ENCODE results near the gene SLC29A4.
"Not testable (repeated sequence)": the region's sequence is repeated elsewhere in the genome, so short reads cannot be mapped to it uniquely, and the experiment has no call there.

The SLC29A4 gene

DNA sequence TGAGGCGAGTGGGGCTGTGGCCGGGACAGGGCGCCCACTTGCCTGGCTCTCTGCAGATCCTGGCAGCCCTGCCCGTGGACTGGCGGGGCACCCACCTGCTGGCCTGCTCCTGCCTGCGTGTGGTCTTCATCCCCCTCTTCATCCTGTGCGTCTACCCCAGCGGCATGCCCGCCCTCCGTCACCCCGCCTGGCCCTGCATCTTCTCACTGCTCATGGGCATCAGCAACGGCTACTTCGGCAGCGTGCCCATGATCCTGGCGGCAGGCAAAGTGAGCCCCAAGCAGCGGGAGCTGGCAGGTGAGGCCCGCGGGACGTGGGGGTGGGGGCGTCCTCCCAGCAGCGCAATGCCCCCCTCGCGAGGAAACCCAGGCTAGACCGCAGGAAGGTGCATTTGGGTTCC, 17.6 kb downstream of the SLC29A4 start:
- DNase-seq = no peak

GRCh38 chr7:5302577-5302976, 19.8 kb downstream of the SLC29A4 start:
- DNase-seq = no peak

DNA sequence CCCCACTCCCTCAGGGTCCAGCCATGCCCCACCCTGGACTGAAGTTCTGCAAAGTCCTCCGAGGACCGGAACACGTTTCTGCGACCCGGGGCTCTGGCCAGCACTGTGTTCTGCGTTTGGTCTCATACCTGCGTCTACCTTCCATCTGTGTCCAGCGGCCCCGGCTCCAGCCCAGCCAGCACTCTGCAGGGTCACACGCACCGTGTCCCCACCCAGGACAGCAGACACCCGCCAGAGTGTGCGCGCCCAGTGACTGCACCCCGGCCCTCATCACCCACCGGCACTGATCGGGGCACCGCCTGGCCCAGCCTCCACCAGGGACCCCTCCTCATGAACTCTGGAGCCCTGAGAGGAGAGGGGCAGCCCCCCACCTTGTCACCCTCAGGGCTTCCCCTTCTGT, 20.3 kb downstream of the SLC29A4 start:
- DNase-seq = no peak

GRCh38 chr7:5303591-5304505, 21.1 kb downstream of the SLC29A4 start:
- DNase-seq = no peak

- not testable (repeated sequence) for DNase-seq
Observed at GRCh38 chr7:5305050-5305449, 22.3 kb downstream of the SLC29A4 start.

DNA sequence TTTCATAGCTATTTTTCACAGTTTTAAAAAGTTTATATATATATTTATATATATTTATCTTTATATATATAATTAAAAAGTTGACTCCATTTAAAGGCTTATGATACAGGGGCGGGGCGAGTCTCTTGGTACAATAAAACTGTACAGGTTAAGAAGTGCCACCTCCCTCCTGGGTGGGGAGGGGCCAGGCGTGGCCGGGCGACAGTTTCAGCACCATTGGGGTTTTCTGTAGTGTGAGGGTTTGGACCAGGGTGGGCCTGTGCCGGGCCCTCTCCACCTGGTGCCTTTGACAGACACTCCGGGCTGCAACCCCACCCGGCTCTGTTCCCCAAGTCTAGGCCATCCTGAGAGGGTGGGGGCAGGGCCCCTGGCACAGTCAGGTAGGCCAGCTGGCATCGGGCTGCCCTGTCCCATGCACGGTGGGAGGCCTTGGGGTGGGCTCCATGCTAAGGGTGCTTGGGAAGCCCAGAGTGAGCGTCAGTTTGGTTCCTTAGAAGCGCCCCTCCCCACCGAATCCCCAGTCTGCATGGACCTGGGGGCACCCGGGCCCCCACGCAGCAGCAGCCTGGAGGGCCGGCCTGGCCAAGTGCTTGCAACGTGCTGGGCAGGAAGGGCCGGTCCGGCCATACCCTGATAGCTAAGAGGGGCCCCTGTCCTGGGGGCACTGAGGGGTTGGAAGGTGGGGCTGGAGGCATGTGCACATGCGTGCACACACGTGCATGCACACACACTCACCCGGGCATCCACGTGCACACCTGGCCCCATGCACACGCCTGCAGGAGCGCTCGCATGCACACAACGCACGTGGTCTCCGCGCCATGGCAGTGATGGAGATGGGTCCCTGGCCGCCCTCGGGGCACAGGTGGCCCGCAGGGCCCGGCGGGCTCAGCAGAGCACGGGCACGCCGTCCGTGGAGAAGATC, 24.7 kb downstream of the SLC29A4 start:
- not testable (repeated sequence) for DNase-seq

GRCh38 chr7:5309146-5309545, 26.4 kb downstream of the SLC29A4 start:
- DNase-seq = no peak

DNA sequence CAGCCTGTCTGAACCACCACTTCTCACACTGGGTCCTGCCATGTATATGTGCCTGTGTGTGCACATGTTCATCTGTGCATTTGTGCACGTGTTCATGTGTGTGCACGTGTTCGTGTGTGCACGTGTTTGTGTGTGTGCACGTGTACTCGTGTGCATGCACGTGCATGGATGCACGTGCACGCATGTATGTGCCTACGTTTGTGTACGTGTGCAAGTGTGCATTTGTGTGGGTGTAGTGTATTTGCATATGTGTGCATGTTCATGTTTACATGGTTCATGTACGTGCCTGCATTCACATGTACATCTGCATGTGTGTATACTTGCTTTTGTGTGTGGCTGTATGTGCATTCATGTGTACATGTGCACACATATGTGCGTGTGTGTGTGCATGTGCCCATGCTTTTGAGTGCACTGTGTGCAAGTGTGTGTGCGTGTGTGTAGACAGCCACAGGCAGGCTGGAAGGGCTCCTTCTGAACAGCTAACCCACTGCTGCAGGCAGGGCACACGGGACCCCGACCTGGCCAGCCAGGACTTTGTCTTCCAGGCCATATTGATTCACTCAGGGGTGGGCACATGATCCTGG, 28.2 kb downstream of the SLC29A4 start:
- DNase-seq = no peak

- DNase-seq = not testable (repeated sequence)
Observed at GRCh38 chr7:5312276-5313070, 29.7 kb downstream of the SLC29A4 start.

GRCh38 chr7:5313076-5313885, 30.5 kb downstream of the SLC29A4 start:
- not testable (repeated sequence) for DNase-seq

DNA sequence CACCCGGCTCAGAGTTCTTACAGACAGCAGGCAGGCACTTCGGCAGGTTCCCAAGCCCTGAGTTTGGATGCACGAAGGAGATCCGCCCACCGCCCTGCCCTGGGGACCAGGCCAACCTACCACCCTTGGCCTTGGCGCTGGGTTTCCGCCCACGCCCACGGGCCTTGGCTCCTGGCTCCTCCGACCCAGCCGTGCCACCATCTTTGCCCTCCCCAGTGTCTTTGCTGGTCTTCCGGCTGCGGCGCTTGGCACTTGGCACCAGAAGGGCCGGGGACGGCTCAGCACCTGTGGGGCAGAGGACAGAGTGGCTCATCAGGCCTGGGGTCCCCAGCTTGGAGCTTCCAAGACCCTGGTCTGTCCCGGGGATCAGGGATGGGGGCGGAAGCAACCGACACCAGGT, 32.1 kb downstream of the SLC29A4 start:
- no peak for DNase-seq

DNA sequence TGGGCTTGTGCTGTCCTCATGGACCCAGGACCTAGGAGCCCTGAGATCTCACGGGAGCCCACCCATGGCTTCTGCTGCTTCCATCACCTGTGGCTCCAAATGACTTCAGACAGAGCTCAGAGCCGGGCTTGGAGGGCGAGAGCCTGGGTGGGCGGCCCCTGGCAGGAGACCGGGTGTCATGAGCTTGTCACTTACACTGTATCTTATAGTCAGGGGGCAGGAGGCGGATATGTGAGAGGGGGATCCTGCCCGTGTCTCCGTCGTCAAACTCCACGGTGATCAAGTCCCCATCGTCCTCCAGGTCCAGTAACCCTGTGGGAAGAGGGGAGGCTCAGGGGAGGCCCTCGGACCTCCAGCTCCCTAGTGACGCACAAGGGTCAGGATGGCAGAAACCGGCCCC, 33.0 kb downstream of the SLC29A4 start:
- no peak for DNase-seq

GRCh38 chr7:5318613-5319012, 35.9 kb downstream of the SLC29A4 start:
- not testable (repeated sequence) for DNase-seq

DNA sequence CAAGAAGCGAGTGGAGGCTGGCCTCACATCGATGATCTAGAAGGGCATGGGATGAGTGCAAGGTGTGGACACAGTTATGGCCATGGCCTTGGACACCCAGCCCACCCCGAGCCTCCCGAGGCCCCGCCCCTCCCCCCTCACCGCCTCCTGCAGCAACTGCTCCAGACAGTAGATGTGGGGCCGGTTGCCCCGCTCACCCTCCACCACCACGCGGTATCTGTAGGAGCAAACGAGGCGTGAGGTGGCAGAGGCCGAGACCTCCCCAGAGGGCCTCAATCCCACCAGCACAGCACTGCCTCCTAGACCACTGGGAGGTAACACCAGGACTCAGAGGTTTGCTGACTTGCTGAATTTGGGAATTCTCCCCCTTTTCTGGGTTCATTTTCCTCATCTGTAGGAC, 37.6 kb downstream of the SLC29A4 start:
- DNase-seq = no peak

DNA sequence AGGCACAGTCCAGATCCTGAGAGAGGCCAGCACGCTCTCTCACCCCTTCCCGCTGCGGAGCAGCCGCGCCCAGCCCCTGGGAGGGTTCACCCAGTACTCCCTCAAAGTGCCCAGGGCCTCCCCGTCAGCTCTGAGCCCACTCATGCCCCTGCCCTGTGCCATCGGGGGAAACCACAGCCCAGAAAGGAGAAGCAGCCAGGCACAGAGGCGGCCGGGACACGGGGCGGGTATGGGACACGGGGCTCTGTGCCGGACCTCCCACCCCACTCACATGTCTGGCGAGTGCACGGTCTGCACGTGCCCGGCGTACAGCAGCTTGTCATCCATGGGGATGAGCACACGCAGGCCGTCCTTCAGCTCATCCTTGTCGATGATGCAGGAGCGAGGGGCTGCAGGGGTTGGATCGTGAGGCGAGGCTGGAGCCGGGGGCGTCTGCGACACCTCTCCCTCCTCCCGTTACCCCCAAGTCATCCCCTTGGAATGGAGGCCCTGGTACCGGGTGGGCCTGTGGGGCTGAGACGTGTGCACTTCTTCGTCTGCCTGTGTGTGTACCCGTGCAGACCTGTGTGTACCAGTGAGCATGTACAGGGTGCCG, 38.2 kb downstream of the SLC29A4 start:
- no peak for DNase-seq

- DNase-seq = no peak
Observed at GRCh38 chr7:5322621-5323410, 40.1 kb downstream of the SLC29A4 start.

DNA sequence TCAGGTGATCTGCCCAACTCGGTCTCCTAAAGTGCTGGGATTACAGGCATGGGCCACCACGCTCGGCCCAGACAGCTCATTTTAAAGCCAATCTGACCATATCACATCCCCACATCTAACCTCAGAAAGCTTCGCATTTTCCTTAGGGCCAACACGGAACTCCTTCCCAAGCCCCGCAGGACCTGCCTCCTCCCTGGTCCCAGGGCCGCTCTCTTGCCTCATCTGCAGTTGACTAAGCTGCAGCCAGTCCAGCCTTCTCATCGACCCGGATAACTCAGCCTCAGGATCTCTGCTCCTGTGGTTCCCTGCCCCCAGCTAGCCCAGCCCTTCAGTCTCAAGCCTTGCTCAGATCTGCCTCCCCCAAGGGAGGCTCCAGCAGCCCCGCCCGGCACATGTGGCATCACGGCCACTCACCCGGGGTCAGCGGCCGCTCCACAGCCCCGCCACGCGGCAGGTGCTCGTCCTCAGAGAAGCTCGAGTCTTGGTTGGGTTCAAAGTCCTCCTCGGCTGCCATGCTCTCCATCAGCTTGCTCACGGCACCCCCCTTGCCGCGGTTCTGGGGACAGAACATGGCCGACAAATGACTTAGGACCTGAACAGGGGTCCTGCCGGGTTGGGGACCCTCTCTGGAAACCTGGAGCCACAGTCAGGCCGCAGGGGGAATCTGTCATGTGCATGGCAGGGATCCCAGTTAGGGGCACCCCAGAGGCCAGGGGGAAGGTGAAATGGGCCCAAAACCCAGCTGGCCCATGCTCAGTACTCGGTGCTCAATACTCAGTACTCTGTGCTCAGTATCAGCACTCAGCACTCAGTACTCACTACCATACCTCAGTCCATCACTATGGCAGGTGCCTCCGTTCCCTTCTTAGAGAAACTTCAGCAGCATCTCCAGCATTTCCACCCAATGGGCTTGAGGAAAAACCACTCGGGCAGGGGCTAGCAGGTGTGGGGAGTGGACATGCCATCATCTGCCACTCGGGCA, 41.3 kb downstream of the SLC29A4 start:
- DNase-seq = peak in 1 of 2 experiments; percentile 22

DNA sequence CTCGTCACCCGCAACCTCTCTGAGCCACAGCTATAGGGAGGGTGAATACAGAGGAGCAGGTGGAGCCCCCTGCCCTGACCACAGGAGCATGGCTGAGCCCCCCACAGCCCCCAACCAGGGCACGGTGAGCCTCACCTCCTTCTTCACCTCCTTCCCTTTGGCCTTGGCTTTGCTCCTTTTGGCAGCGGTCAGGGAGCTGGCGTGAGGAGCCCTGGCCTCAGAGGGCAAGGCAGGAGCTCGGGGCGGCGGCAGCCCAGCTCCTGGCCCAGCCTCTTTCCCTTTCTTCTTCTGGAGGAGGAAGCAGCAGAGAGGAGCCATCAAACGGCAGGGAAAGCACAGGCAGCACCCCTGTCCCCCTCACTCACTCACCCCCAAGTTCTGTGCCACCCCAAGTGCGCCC, 42.2 kb downstream of the SLC29A4 start:
- no peak for DNase-seq

DNA sequence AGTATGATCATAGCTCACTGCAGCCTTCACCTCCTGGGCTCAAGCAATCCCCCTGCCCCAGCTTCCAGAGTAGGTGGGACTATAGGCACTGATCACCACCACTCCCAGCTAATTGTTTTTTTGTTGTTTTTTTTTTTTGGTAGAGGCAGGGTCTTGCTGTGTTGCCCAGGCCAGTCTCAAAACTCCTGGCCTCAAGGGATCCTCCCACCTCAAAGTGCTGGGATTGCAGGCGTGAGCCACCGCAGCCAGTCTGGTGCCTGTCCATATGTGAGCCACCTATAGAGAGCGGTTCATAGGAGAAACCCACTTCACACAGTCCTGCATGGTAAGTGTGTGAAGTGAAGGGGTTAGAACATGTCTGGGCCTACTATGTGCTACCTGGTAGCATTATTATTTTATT, 47.5 kb downstream of the SLC29A4 start:
- DNase-seq = no peak

Data from NCI-H526 (cell line).